ENCODE results near the gene YWHAH.

The YWHAH gene

GRCh38 chr22:31983911-31984656 lies 39.7 kb downstream of the YWHAH start:
- no peak for DNase-seq

- DNase-seq: no peak
Measured at GRCh38 chr22:31987218-31987617, 42.9 kb downstream of the YWHAH start.

- no peak for DNase-seq
Measured at GRCh38 chr22:31991102-31991839, 46.9 kb downstream of the YWHAH start.

GRCh38 chr22:31995046-31995445 lies 50.7 kb downstream of the YWHAH start:
- DNase-seq: no peak

- no peak for DNase-seq
Measured at GRCh38 chr22:31995807-31996206, 51.5 kb downstream of the YWHAH start.

- DNase-seq: no peak
Measured at GRCh38 chr22:31998784-31999385, 54.5 kb downstream of the YWHAH start.

- DNase-seq: no peak
Measured at GRCh38 chr22:32000181-32000580, 55.8 kb downstream of the YWHAH start.

GRCh38 chr22:32005453-32005852 lies 61.1 kb downstream of the YWHAH start:
- DNase-seq: no peak
